OCI-LY1 (cell line): ENCODE data around the gene DPM2.

Experiments
- H2AFZ ChIP-seq: fragments of 200-600 bp; sonication (generic), shearing (Covaris generic); 2 replicates; pipeline ENCODE4 v1.6.0; 2014; ENCODE audit warnings: antibody characterized with exemption, mild to moderate bottlenecking, low read length
- H3F3A ChIP-seq: fragments of 200-600 bp; sonication (generic), shearing (Covaris generic); 2 replicates; pipeline ENCODE4 v1.6.0; 2014; ENCODE audit warnings: mild to moderate bottlenecking, antibody characterized with exemption, low read length, moderate library complexity; ENCODE audit not compliant: insufficient read depth
- H3K27ac ChIP-seq: fragments of 200-600 bp; sonication (generic); 2 replicates; pipeline ENCODE4 v1.5.1; 2014; ENCODE audit warnings: low read length, mixed run types, mild to moderate bottlenecking, low read depth; ENCODE audit not compliant: poor library complexity, severe bottlenecking
- H3K27me3 ChIP-seq: fragments of 200-600 bp; sonication (generic); 2 replicates; pipeline ENCODE4 v1.6.0; 2014; ENCODE audit warnings: antibody characterized with exemption, mild to moderate bottlenecking, low read length, moderate library complexity; ENCODE audit not compliant: insufficient read depth
- H3K36me3 ChIP-seq: fragments of 200-600 bp; sonication (generic); 2 replicates; pipeline ENCODE4 v1.6.1; 2014; ENCODE audit warnings: mild to moderate bottlenecking, antibody characterized with exemption, low read length, moderate library complexity, mixed read lengths; ENCODE audit not compliant: insufficient read depth
- H3K4me1 ChIP-seq: fragments of 200-600 bp; sonication (generic); 2 replicates; pipeline ENCODE4 v1.5.1; 2014; ENCODE audit warnings: mild to moderate bottlenecking, low read length, moderate library complexity; ENCODE audit not compliant: insufficient read depth, severe bottlenecking
- H3K4me2 ChIP-seq: fragments of 200-600 bp; sonication (generic), shearing (Covaris generic); 2 replicates; pipeline ENCODE4 v1.6.1; 2014; ENCODE audit warnings: low read length
- H3K4me3 ChIP-seq: fragments of 200-600 bp; sonication (generic); 2 replicates; pipeline ENCODE4 v1.5.1; 2014; ENCODE audit warnings: low read length, low read depth, mild to moderate bottlenecking, mixed read lengths; ENCODE audit not compliant: poor library complexity, severe bottlenecking
- H3K79me2 ChIP-seq: fragments of 200-600 bp; shearing (Covaris generic); 2 replicates; pipeline ENCODE4 v1.6.1; 2016; ENCODE audit warnings: mixed run types, low read length, mixed read lengths; ENCODE audit not compliant: insufficient read depth
- H3K9ac ChIP-seq: fragments of 200-600 bp; sonication (generic), shearing (Covaris generic); 2 replicates; pipeline ENCODE4 v1.6.1; 2014; ENCODE audit warnings: mild to moderate bottlenecking, low read length, mixed read lengths
- H3K9me2 ChIP-seq: fragments of 200-600 bp; sonication (generic), shearing (Covaris generic); 2 replicates; pipeline ENCODE4 v1.6.1; 2014; ENCODE audit warnings: low read depth, mild to moderate bottlenecking, low read length, mixed read lengths
- H3K9me3 ChIP-seq: fragments of 200-600 bp; shearing (Covaris generic); 2 replicates; pipeline ENCODE4 v1.6.1; 2014; ENCODE audit warnings: low read length, mixed read lengths
- H4K20me1 ChIP-seq: fragments of 200-600 bp; sonication (generic), shearing (Covaris generic); 2 replicates; pipeline ENCODE4 v1.6.0; 2016; ENCODE audit warnings: mild to moderate bottlenecking, low read length; ENCODE audit not compliant: insufficient read depth
- CTCF ChIP-seq: fragments of 200-600 bp; sonication (generic), shearing (Covaris generic); IDR thresholded peaks from 2 replicates; pipeline ENCODE4 v1.5.1; 2017; ENCODE audit warnings: mild to moderate bottlenecking, antibody characterized with exemption, low read length, moderate library complexity, mixed read lengths
- EZH2 ChIP-seq: fragments of 200-600 bp; sonication (generic), shearing (Covaris generic); IDR thresholded peaks from 2 replicates; pipeline ENCODE4 v1.8.0; 2017; ENCODE audit warnings: borderline replicate concordance, mixed run types, mild to moderate bottlenecking, antibody characterized with exemption, low read length, moderate library complexity, mixed read lengths

DPM2 gene

GRCh38 chr9:127960410-127961154 lies 22.9 kb upstream of the DPM2 start:
- no peaks in the 10 kb centered on the region for H4K20me1 ChIP-seq
- H2AFZ ChIP-seq: no peak overlapping the region
- H3K36me3 ChIP-seq: peaks cover 25% of the 10 kb centered on the region
- no peak overlapping the region for H3K4me3 ChIP-seq
- TF ChIP-seq EZH2 (no peak), CTCF (no peak)
- peak overlapping the region; percentile 26 for H3K27ac ChIP-seq
- no peak overlapping the region for H3K4me2 ChIP-seq
- H3K9me3 ChIP-seq: no peaks in the 10 kb centered on the region
- H3K4me1 ChIP-seq: peaks cover 33% of the 10 kb centered on the region
- H3K9me2 ChIP-seq: no peaks in the 10 kb centered on the region
- H3K9ac ChIP-seq: no peak overlapping the region
- H3K27me3 ChIP-seq: no peaks in the 10 kb centered on the region
- H3F3A ChIP-seq: no peaks in the 10 kb centered on the region
- H3K79me2 ChIP-seq: peaks cover 71% of the 10 kb centered on the region

- no peaks in the 10 kb centered on the region for H4K20me1 ChIP-seq
- no peak overlapping the region for H2AFZ ChIP-seq
- peaks cover 25% of the 10 kb centered on the region for H3K36me3 ChIP-seq
- no peak overlapping the region for H3K9ac ChIP-seq
- H3K79me2 ChIP-seq: peaks cover 66% of the 10 kb centered on the region
- H3K27ac ChIP-seq: peak overlapping the region; percentile 26
- H3K9me3 ChIP-seq: no peaks in the 10 kb centered on the region
- TF ChIP-seq CTCF (no peak), EZH2 (no peak)
- no peaks in the 10 kb centered on the region for H3F3A ChIP-seq
- no peaks in the 10 kb centered on the region for H3K9me2 ChIP-seq
- no peak overlapping the region for H3K4me2 ChIP-seq
- H3K4me1 ChIP-seq: peaks cover 33% of the 10 kb centered on the region
- no peak overlapping the region for H3K4me3 ChIP-seq
- no peaks in the 10 kb centered on the region for H3K27me3 ChIP-seq
These were observed 22.3 kb upstream of the DPM2 start for GRCh38 chr9:127959841-127960409.

GRCh38 chr9:127959398-127959797 lies 21.7 kb upstream of the DPM2 start:
- Histone ChIP-seq H3K4me3 (no peak overlapping the region), H3K27me3 (no peaks in the 10 kb centered on the region), H4K20me1 (no peaks in the 10 kb centered on the region), H3K36me3 (peaks cover 25% of the 10 kb centered on the region), H3K4me2 (no peak overlapping the region), H3K79me2 (peaks cover 67% of the 10 kb centered on the region), H3K9me2 (no peaks in the 10 kb centered on the region), H3K9me3 (no peaks in the 10 kb centered on the region), H3K27ac (no peak overlapping the region), H3K4me1 (peaks cover 34% of the 10 kb centered on the region), H3K9ac (no peak overlapping the region), H3F3A (no peaks in the 10 kb centered on the region), H2AFZ (no peak overlapping the region)
- TF ChIP-seq CTCF (no peak), EZH2 (no peak)
